Endothelial cell of umbilical vein (primary cell): ENCODE data around the gene USP46. TPM values are rescaled to one million over a fixed set of nuclear protein-coding genes. Genes with fewer than 3 reads are reported as not detected.

Experiments used
- BruUV-seq: library from RNA; stranded (reverse); fragments of 400-500 nt; replicated peaks from 2 replicates; lab custom pipeline; 2021; lab: Mats Ljungman, UMichigan
- CTCF ChIA-PET: fragments of 300-600, 350-600 bp; sonication (Branson Sonifier 250); formaldehyde crosslinking; loops from one replicate; lab custom pipeline; 2021; ENCODE audit warnings: antibody characterized with exemption, inconsistent platforms; lab: Charles Lee
- POLR2A ChIA-PET: fragments of 300-600, 350-600 bp; sonication (Branson Sonifier 250); formaldehyde crosslinking; loops from one replicate; lab custom pipeline; 2021; ENCODE audit warnings: antibody characterized with exemption, inconsistent platforms; lab: Charles Lee
- DNase-seq: peaks from one replicate; pipeline ENCODE4 v3.0.0-alpha.2; 2011; ENCODE audit warnings: low read depth, low spot score
- FAIRE-seq: peaks from 2 replicates; lab custom pipeline; 2011; peaks lifted over from hg19 to GRCh38; lab: Jason Lieb, UNC
- H2AFZ ChIP-seq: 2 replicates; pipeline ENCODE4 v1.6.0; 2012; ENCODE audit warnings: low read depth, low read length, control low read depth, inconsistent platforms
- H3K27ac ChIP-seq: 2 replicates; pipeline ENCODE4 v1.5.1; 2011; ENCODE audit warnings: low read depth, mild to moderate bottlenecking, control low read depth, low read length, moderate library complexity; ENCODE audit not compliant: insufficient read depth
- H3K27me3 ChIP-seq, 2 experiments: 2 replicates each; pipeline versions ENCODE4 v1.6.0 to v1.6.1; 2011; ENCODE audit warnings: low read length in 2 of 2, mixed read lengths in 1 of 2; ENCODE audit not compliant: control insufficient read depth in 2 of 2, insufficient read depth in 2 of 2
- H3K36me3 ChIP-seq, 2 experiments: 2 replicates in 1 of 2; 3 replicates in 1 of 2; pipeline ENCODE4 v1.5.1; 2011; ENCODE audit warnings: low read length in 2 of 2, mild to moderate bottlenecking in 1 of 2, moderate library complexity in 1 of 2; ENCODE audit not compliant: control insufficient read depth in 2 of 2, insufficient read depth in 2 of 2; ENCODE audit errors: extremely low read depth in 1 of 2
- H3K4me1 ChIP-seq: 3 replicates; pipeline ENCODE4 v1.5.1; 2011; ENCODE audit warnings: mild to moderate bottlenecking, low read length; ENCODE audit not compliant: control insufficient read depth, insufficient read depth; ENCODE audit errors: extremely low read depth
- H3K4me2 ChIP-seq: 2 replicates; pipeline ENCODE4 v1.6.1; 2011; ENCODE audit warnings: low read length, control low read depth, mixed read lengths; ENCODE audit not compliant: insufficient read depth
- H3K4me3 ChIP-seq, 3 experiments: fragments of 200-600 bp in 1 of 3; sonication (generic), shearing (Covaris generic) in 1 of 3; replicated peaks in 1 of 3; 2 replicates each; pipeline ENCODE4 v1.5.1; 2011 to 2016; ENCODE audit warnings: control low read depth in 3 of 3, low read length in 3 of 3, mild to moderate bottlenecking in 2 of 3, inconsistent platforms in 1 of 3, low read depth in 1 of 3, moderate library complexity in 1 of 3; ENCODE audit not compliant: insufficient read depth in 1 of 3
- H3K79me2 ChIP-seq: 2 replicates; pipeline ENCODE4 v1.6.0; 2012; ENCODE audit warnings: low read length, inconsistent platforms; ENCODE audit not compliant: control insufficient read depth, insufficient read depth
- H3K9ac ChIP-seq: replicated peaks from 2 replicates; pipeline ENCODE3; 2011; ENCODE audit warnings: low read length, control low read depth; ENCODE audit not compliant: insufficient read depth; ENCODE audit errors: extremely low read depth
- H3K9me1 ChIP-seq: replicated peaks from 3 replicates; pipeline ENCODE4 v1.6.0; 2011; ENCODE audit warnings: mild to moderate bottlenecking, low read length; ENCODE audit not compliant: control insufficient read depth, insufficient read depth; ENCODE audit errors: extremely low read depth
- H3K9me3 ChIP-seq: replicated peaks from 2 replicates; pipeline ENCODE4 v1.5.1; 2012; ENCODE audit warnings: low read length, inconsistent platforms; ENCODE audit not compliant: control insufficient read depth, insufficient read depth
- H4K20me1 ChIP-seq: replicated peaks from 2 replicates; pipeline ENCODE3; 2011; ENCODE audit warnings: mild to moderate bottlenecking, low read length; ENCODE audit not compliant: control insufficient read depth, insufficient read depth; ENCODE audit errors: extremely low read depth
- CTCF ChIP-seq, 2 donors: IDR thresholded peaks; 1 replicate in 1 of 2; 2 replicates in 1 of 2; pipeline ENCODE4 v1.5.1; 2011; ENCODE audit warnings: low read length in 2 of 2, mild to moderate bottlenecking in 2 of 2, moderate library complexity in 2 of 2, control low read depth in 1 of 2, inconsistent platforms in 1 of 2, low read depth in 1 of 2; ENCODE audit not compliant: insufficient read depth in 1 of 2; ENCODE audit errors: extremely low read depth in 1 of 2
- EZH2 ChIP-seq: IDR thresholded peaks from 2 replicates; pipeline ENCODE4 v1.6.1; 2012; ENCODE audit warnings: borderline replicate concordance, low read depth, mild to moderate bottlenecking, moderate library complexity, low read length, inconsistent platforms; ENCODE audit not compliant: severe bottlenecking
- FOS ChIP-seq: IDR thresholded peaks from 2 replicates; pipeline ENCODE4 v1.6.1; 2011; ENCODE audit warnings: mild to moderate bottlenecking, low read length, moderate library complexity, borderline replicate concordance; ENCODE audit not compliant: insufficient read depth
- GATA2 ChIP-seq: IDR thresholded peaks from 2 replicates; pipeline ENCODE4 v1.7.0; 2011; ENCODE audit warnings: low read depth, mild to moderate bottlenecking, moderate library complexity, mixed read lengths, low read length; ENCODE audit not compliant: insufficient read length, insufficient read depth
- JUN ChIP-seq: IDR thresholded peaks from 2 replicates; pipeline ENCODE4 v1.6.1; 2011; ENCODE audit warnings: borderline replicate concordance, low read depth; ENCODE audit not compliant: insufficient read length, insufficient read depth
- MAX ChIP-seq: IDR thresholded peaks from 2 replicates; pipeline ENCODE4 v1.6.1; 2011; ENCODE audit not compliant: insufficient read depth, insufficient read length
- MYC ChIP-seq: IDR thresholded peaks from one replicate; pipeline ENCODE4 v1.6.1; 2011; ENCODE audit warnings: mild to moderate bottlenecking, low read depth, low read length
- POLR2A ChIP-seq: IDR thresholded peaks from 2 replicates; pipeline ENCODE4 v1.6.1; 2012; ENCODE audit warnings: low read depth, mild to moderate bottlenecking, control low read depth, low read length
- POLR2AphosphoS5 ChIP-seq: IDR thresholded peaks from 2 replicates; pipeline ENCODE4 v1.6.1; 2012; ENCODE audit warnings: low read depth, mild to moderate bottlenecking, control low read depth, low read length, moderate library complexity; ENCODE audit not compliant: insufficient read depth
- dilution Hi-C: fragments of 300-500 bp; cut with MboI; formaldehyde crosslinking; loops from one replicate; pipeline ENCODE4 v1.15.0; 2019; ENCODE audit warnings: low sequenced_read_pairs; ENCODE audit not compliant: extremely low pct_ligation_motif_present
- intact Hi-C: fragments of 100-400 bp; cut with micrococcal nuclease; formaldehyde crosslinking; loops from one replicate; pipeline ENCODE4 v1.10.0; 2022
- polyA plus RNA-seq, 4 experiments: library from polyadenylated mRNA; depleted of rRNA in 3 of 4; stranded (reverse) in 3 of 4; unstranded in 1 of 4; fragments of >200 nt; gene quantifications; 2 replicates each; pipeline versions ENCODE4 v1.2.1 to v1.2.3, GENCODE V29; 2011 to 2012; ENCODE audit warnings: missing spikeins in 1 of 4
- total RNA-seq: library from RNA; stranded (reverse); gene quantifications from 2 replicates; pipeline ENCODE4 v1.2.3, GENCODE V29; 2021

Gene USP46
- total and polyA plus RNA-seq, 2 donors (not counting 3 experiments of a cell fraction or from before 2014, with no cell fraction given), result 5.2 to 23.7 TPM

- no peaks in the 10 kb centered on the region for H3K9me3 ChIP-seq
- no peak for FAIRE-seq
- no peaks in the 10 kb centered on the region for H4K20me1 ChIP-seq
- H3K4me1 ChIP-seq, result no peaks in the 10 kb centered on the region
- H3K9me1 ChIP-seq, result no peaks in the 10 kb centered on the region
- no peak overlapping the region for H3K4me2 ChIP-seq
- H2AFZ ChIP-seq, result no peak overlapping the region
- BruUV-seq, result no TSS peak
- no peak overlapping the region for H3K9ac ChIP-seq
- no peaks in the 10 kb centered on the region for H3K27me3 ChIP-seq
- no peak for DNase-seq
- ChIA-PET CTCF (no interaction called here), POLR2A (no interaction called here)
- H3K79me2 ChIP-seq, result no peaks in the 10 kb centered on the region
- TF ChIP-seq POLR2A, result no peak
- no peak for TF ChIP-seq JUN
- dilution Hi-C loops, result no loop called here
- no peak overlapping the region for H3K4me3 ChIP-seq
- no peak overlapping the region for H3K27ac ChIP-seq
- intact Hi-C loops, result no loop called here
- H3K36me3 ChIP-seq, result peaks cover 0 to 10% of the 10 kb centered on the region in 2 experiments
Observed at GRCh38 chr4:52604215-52604614, 54.9 kb downstream of the USP46 start.

- Histone ChIP-seq H3K4me3 (no peak overlapping the region), H3K9me3 (no peaks in the 10 kb centered on the region), H3K4me1 (no peaks in the 10 kb centered on the region), H2AFZ (no peak overlapping the region), H3K36me3 (peaks cover 0 to 10% of the 10 kb centered on the region in 2 experiments), H3K79me2 (no peaks in the 10 kb centered on the region), H3K27me3 (no peaks in the 10 kb centered on the region), H3K9me1 (no peaks in the 10 kb centered on the region), H3K9ac (no peak overlapping the region), H3K27ac (no peak overlapping the region), H3K4me2 (no peak overlapping the region), H4K20me1 (no peaks in the 10 kb centered on the region)
- no TSS peak for BruUV-seq
- dilution Hi-C loops, result no loop called here
- ChIA-PET POLR2A (no interaction called here), CTCF (no interaction called here)
- no peak for DNase-seq
- intact Hi-C loops, result no loop called here
- no peak for FAIRE-seq
- TF ChIP-seq EZH2 (no peak), CTCF (IDR thresholded peaks at IDR 0.05; ENCODE audit: extremely low read depth in 1 of 2, insufficient read depth in 1 of 2, low read depth in 1 of 2, low read length in 2 of 2) (no peak), GATA2 (no peak), FOS (no peak), MAX (no peak), JUN (no peak), MYC (no peak), POLR2AphosphoS5 (no peak), POLR2A (no peak)
Observed at GRCh38 chr4:52600275-52600674, 58.8 kb downstream of the USP46 start.
